Measurements from ENCODE around the gene SAE1.

DNA sequence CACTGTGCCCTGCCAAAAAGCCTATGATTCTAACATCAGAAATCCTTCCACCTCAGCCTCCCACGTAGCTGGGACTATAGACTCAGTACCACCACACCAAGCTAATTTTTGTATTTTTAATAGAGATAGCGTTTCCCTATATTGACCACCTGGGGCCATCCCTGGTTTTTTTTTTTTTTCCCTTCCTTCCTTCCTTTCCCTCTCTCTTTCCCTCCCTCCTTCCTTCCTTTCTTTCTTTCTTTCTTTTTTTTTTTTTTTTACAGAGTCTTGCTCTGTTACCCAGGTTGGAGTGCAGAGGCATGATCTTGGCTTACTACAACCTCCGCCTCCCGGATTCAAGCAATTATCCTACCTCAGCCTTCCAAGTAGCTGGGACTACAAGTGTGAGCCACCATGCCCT, 1.1 kb upstream of the SAE1 start:
- TF ChIP-seq EZH2phosphoT487 (IDR thresholded peaks at IDR 0.05) (no peak), EZH2 (IDR thresholded peaks at IDR 0.05) (no peak)
- TF ChIP-seq, protein P1, sequence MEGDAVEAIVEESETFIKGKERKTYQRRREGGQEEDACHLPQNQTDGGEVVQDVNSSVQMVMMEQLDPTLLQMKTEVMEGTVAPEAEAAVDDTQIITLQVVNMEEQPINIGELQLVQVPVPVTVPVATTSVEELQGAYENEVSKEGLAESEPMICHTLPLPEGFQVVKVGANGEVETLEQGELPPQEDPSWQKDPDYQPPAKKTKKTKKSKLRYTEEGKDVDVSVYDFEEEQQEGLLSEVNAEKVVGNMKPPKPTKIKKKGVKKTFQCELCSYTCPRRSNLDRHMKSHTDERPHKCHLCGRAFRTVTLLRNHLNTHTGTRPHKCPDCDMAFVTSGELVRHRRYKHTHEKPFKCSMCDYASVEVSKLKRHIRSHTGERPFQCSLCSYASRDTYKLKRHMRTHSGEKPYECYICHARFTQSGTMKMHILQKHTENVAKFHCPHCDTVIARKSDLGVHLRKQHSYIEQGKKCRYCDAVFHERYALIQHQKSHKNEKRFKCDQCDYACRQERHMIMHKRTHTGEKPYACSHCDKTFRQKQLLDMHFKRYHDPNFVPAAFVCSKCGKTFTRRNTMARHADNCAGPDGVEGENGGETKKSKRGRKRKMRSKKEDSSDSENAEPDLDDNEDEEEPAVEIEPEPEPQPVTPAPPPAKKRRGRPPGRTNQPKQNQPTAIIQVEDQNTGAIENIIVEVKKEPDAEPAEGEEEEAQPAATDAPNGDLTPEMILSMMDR (IDR thresholded peaks at IDR 0.05): no peak
